Activated T-helper 17 cell treated with anti-CD3 and anti-CD28 coated beads, Interleukin-2, amount 50 U/mL, for 72 hours (primary cell): ENCODE data around the gene TMEM225. TPM values are rescaled to one million over a fixed set of nuclear protein-coding genes. Genes with fewer than 3 reads are reported as not detected.
A peak's percentile ranks its signal among the peaks of the same experiment; 100 is the strongest.

Experiments
- ATAC-seq: fragments of 150-1000 bp; cut with Tn5 transposase; replicated peaks from 2 replicates; pipeline ENCODE4 v1.10.0; 2021; ENCODE audit warnings: mild to moderate bottlenecking, moderate library complexity
- H3K27ac Mint-ChIP-seq: one replicate; pipeline ENCODE4 v1.8.0; 2022; ENCODE audit warnings: mixed read lengths
- H3K27me3 Mint-ChIP-seq: one replicate; pipeline ENCODE4 v1.8.0; 2022; ENCODE audit warnings: mixed read lengths
- H3K36me3 Mint-ChIP-seq: one replicate; pipeline ENCODE4 v1.8.0; 2022; ENCODE audit warnings: low read depth, mild to moderate bottlenecking, mixed read lengths
- H3K4me1 Mint-ChIP-seq: one replicate; pipeline ENCODE4 v1.8.0; 2022; ENCODE audit warnings: mixed read lengths
- H3K4me3 Mint-ChIP-seq: one replicate; pipeline ENCODE4 v1.8.0; 2022; ENCODE audit warnings: mild to moderate bottlenecking, mixed read lengths
- H3K9me3 Mint-ChIP-seq: one replicate; pipeline ENCODE4 v1.8.0; 2022; ENCODE audit warnings: mixed read lengths
- total RNA-seq, 2 donors: library from RNA; stranded (reverse); gene quantifications; one replicate each; pipeline ENCODE4 v1.2.3, GENCODE V29; 2022

Gene TMEM225
- total RNA-seq, 2 donors from 2014 or later, result not detected

DNA sequence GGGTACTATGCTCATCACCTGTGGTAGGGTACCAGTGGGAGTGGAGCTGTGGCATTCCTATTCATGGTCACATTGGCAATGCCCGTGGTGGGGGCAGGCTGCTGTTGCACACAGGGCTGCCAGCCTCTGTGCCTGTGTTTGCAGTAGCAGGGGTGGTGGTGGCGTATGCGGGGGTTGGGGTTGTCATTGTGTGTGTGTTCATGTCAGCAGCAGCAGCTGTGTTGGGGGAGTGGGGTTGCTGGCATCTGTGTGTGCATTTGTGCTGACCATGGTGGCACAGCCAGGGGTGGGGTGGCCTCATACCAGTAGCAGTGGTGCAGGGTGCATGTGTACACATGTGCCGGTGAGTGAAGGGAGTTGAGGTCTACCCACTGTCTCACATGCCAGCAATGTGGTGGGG lies 34.4 kb downstream of the TMEM225 start:
- Mint-ChIP-seq H3K9me3 (peaks cover 9% of the 10 kb centered on the region), H3K27me3 (peaks cover 24% of the 10 kb centered on the region), H3K27ac (no peak overlapping the region), H3K36me3 (no peaks in the 10 kb centered on the region), H3K4me1 (no peaks in the 10 kb centered on the region), H3K4me3 (no peak overlapping the region)
- ATAC-seq, result no peak

DNA sequence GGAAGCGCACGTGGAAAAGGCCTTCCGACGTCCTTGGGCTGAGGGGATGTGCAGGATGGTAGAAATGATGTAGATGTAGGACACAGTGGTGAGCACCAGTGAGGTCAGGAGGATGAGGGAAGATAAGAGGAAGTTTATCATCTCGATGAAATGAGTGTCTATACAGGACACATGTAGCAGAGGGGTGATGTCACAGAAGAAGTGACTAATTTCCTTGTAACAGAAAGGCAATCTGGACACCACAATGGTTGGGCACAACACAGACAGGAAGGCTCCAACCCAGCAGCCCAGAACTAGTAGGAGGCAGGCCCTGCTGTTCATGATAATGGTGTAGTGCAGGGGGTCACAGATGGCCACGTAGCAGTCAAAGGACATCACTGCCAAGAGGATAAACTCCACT lies 44.3 kb downstream of the TMEM225 start:
- no peaks in the 10 kb centered on the region for H3K36me3 Mint-ChIP-seq
- peak; percentile 68 for ATAC-seq
- no peaks in the 10 kb centered on the region for H3K9me3 Mint-ChIP-seq
- H3K4me3 Mint-ChIP-seq, result no peak overlapping the region
- H3K27me3 Mint-ChIP-seq, result peaks cover 16% of the 10 kb centered on the region
- H3K27ac Mint-ChIP-seq, result no peak overlapping the region
- H3K4me1 Mint-ChIP-seq, result no peaks in the 10 kb centered on the region

DNA sequence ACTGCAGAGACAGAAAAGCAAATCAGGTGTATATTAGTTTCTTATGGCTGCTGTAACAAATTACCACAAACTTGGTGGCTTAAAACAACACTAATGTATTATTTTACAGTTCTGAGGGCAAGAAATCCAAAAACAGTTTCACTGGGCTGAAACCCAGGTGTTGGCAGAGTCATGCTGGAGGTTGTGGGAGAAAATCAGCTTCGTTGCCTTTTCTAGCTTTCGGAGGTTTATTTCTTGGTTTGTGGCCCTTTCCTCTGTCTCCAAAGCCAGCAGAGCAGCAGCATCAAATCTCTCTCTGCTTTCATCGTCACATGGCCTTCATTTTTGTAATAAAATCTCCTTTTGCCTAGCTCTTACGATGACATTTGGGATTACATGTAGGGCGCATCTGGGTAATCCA lies 46.3 kb downstream of the TMEM225 start:
- ATAC-seq, result no peak
- Mint-ChIP-seq H3K27me3 (peaks cover 14% of the 10 kb centered on the region), H3K9me3 (no peaks in the 10 kb centered on the region), H3K4me3 (no peak overlapping the region), H3K36me3 (no peaks in the 10 kb centered on the region), H3K27ac (no peak overlapping the region), H3K4me1 (no peaks in the 10 kb centered on the region)

- peaks cover 14% of the 10 kb centered on the region for H3K27me3 Mint-ChIP-seq
- H3K4me1 Mint-ChIP-seq, result no peaks in the 10 kb centered on the region
- H3K27ac Mint-ChIP-seq, result no peak overlapping the region
- ATAC-seq, result no peak
- no peaks in the 10 kb centered on the region for H3K9me3 Mint-ChIP-seq
- H3K4me3 Mint-ChIP-seq, result no peak overlapping the region
- no peaks in the 10 kb centered on the region for H3K36me3 Mint-ChIP-seq
These were observed 46.8 kb downstream of the TMEM225 start for GRCh38 chr11:123838659-123839058.

- no peak for ATAC-seq
- Mint-ChIP-seq H3K27me3 (peaks cover 14% of the 10 kb centered on the region), H3K4me1 (no peaks in the 10 kb centered on the region), H3K9me3 (no peaks in the 10 kb centered on the region), H3K27ac (no peak overlapping the region), H3K4me3 (no peak overlapping the region), H3K36me3 (no peaks in the 10 kb centered on the region)
These were observed 47.3 kb downstream of the TMEM225 start for GRCh38 chr11:123838199-123838598.

GRCh38 chr11:123833095-123833494 lies 52.4 kb downstream of the TMEM225 start:
- no peaks in the 10 kb centered on the region for H3K9me3 Mint-ChIP-seq
- peaks cover 19% of the 10 kb centered on the region for H3K27me3 Mint-ChIP-seq
- no peak overlapping the region for H3K27ac Mint-ChIP-seq
- H3K4me3 Mint-ChIP-seq, result no peak overlapping the region
- no peaks in the 10 kb centered on the region for H3K4me1 Mint-ChIP-seq
- no peaks in the 10 kb centered on the region for H3K36me3 Mint-ChIP-seq
- no peak for ATAC-seq

Other genes starting within 250 kb of the TMEM225 start
- under 1 TPM; 0.13 to 0.35 TPM for gene SCN3B, start 231.0 kb downstream of the TMEM225 start, total RNA-seq
- 10 to 100 TPM in 1 of 2 donors, 1 to 10 TPM in 1; 6.0 to 18.3 TPM for gene ZNF202, start 144.0 kb downstream of the TMEM225 start, total RNA-seq
- gene OR6X1, start 131.2 kb downstream of the TMEM225 start, total RNA-seq, result not detected
- gene OR6M1, start 79.3 kb downstream of the TMEM225 start, total RNA-seq, result not detected
- gene OR8D4, start 16.5 kb upstream of the TMEM225 start, total RNA-seq, result not detected
- gene OR4D5, start 53.9 kb upstream of the TMEM225 start, total RNA-seq, result not detected
- not detected for gene OR6T1, start 58.2 kb upstream of the TMEM225 start, total RNA-seq
- not detected for gene OR10S1, start 92.1 kb upstream of the TMEM225 start, total RNA-seq
- gene OR10G6, start 109.5 kb upstream of the TMEM225 start, total RNA-seq, result not detected
- not detected for gene OR10G4, start 127.3 kb upstream of the TMEM225 start, total RNA-seq
- gene OR10G9, start 137.3 kb upstream of the TMEM225 start, total RNA-seq, result not detected
- not detected for gene OR10G8, start 141.1 kb upstream of the TMEM225 start, total RNA-seq
- gene OR10G7, start 155.7 kb upstream of the TMEM225 start, total RNA-seq, result not detected
- 1 to 10 TPM; 5.3 to 6.3 TPM for gene VWA5A, start 229.8 kb upstream of the TMEM225 start, total RNA-seq